GM12878 (cell line): ENCODE results near the gene LPIN3.

Experiments
- EED ChIP-seq: sonication (generic); IDR thresholded peaks from 2 replicates; pipeline ENCODE4 v1.6.1; 2016; ENCODE audit warnings: antibody characterized with exemption, low read depth
- EP300 ChIP-seq, 2 experiments: fragments of 150-350 bp in 1 of 2; IDR thresholded peaks; 2 replicates each; pipeline ENCODE4 v1.6.1; 2011 to 2012; ENCODE audit warnings: low read depth in 2 of 2, low read length in 2 of 2, borderline replicate concordance in 1 of 2, improper control_type of control experiment in 1 of 2, inconsistent platforms in 1 of 2; ENCODE audit not compliant: control insufficient read depth in 1 of 2
- EZH2 ChIP-seq: IDR thresholded peaks from 2 replicates; pipeline ENCODE4 v1.6.1; 2012; ENCODE audit warnings: low read depth, mild to moderate bottlenecking, control low read depth, inconsistent platforms, low read length, borderline replicate concordance; ENCODE audit not compliant: control insufficient read depth
- PBX3 ChIP-seq: IDR thresholded peaks from 2 replicates; pipeline ENCODE4 v1.6.1; 2011; ENCODE audit warnings: mild to moderate bottlenecking, low read depth, low read length, moderate library complexity; ENCODE audit not compliant: insufficient replicate concordance
- POLR2AphosphoS5 ChIP-seq: IDR thresholded peaks from 2 replicates; pipeline ENCODE4 v1.6.1; 2011; ENCODE audit warnings: mild to moderate bottlenecking, low read length, inconsistent platforms
- RAD21 ChIP-seq: IDR thresholded peaks from 2 replicates; pipeline ENCODE4 v1.6.1; 2011; ENCODE audit warnings: mild to moderate bottlenecking, low read depth, low read length, moderate library complexity; ENCODE audit not compliant: insufficient read depth
- REST ChIP-seq: IDR thresholded peaks from 2 replicates; pipeline ENCODE4 v1.6.1; 2012; ENCODE audit warnings: mild to moderate bottlenecking, low read depth, low read length
- SIN3A ChIP-seq: IDR thresholded peaks from 2 replicates; pipeline ENCODE4 v1.6.1; 2012; ENCODE audit warnings: low read depth, low read length, improper control_type of control experiment
- ZSCAN29 ChIP-seq: fragments of 450-650 bp; IDR thresholded peaks from 2 replicates; pipeline ENCODE4 v1.6.1; 2017; ENCODE audit warnings: mild to moderate bottlenecking, moderate library complexity

- TF ChIP-seq REST (no peak), EED (no peak), PBX3 (no peak), RAD21 (no peak), POLR2AphosphoS5 (no peak), ZSCAN29 (no peak), EZH2 (no peak), SIN3A (no peak), EP300 (IDR thresholded peaks at IDR 0.05; ENCODE audit: borderline replicate concordance in 1 of 2, control insufficient read depth in 1 of 2, low read depth in 2 of 2, low read length in 2 of 2) (no peak)
These were observed 36.6 kb upstream of the LPIN3 start for GRCh38 chr20:41304002-41304401.
